Suprapubic skin (tissue), 4 donors: Measurements from ENCODE around the gene PCNT. TPM values are rescaled to one million over a fixed set of nuclear protein-coding genes. Genes with fewer than 3 reads are reported as not detected.

Experiments used
- DNase-seq, 2 donors: peaks; one replicate each; pipeline ENCODE4 v3.0.0-alpha.2; 2019; ENCODE audit warnings: low spot score in 2 of 2
- H3K27ac ChIP-seq: fragments of 200-600 bp; sonication (generic); one replicate; pipeline ENCODE4 v1.5.1; 2019
- H3K27me3 ChIP-seq: fragments of 200-600 bp; sonication (generic); one replicate; pipeline ENCODE4 v1.5.1; 2019
- H3K36me3 ChIP-seq: fragments of 200-600 bp; sonication (generic); one replicate; pipeline ENCODE4 v1.5.1; 2019
- H3K4me1 ChIP-seq: fragments of 200-600 bp; sonication (generic); one replicate; pipeline ENCODE4 v1.5.1; 2019
- H3K4me3 ChIP-seq: fragments of 200-600 bp; sonication (generic); one replicate; pipeline ENCODE4 v1.5.1; 2019; ENCODE audit warnings: mild to moderate bottlenecking
- H3K9me3 ChIP-seq: fragments of 200-600 bp; sonication (generic); one replicate; pipeline ENCODE4 v1.5.1; 2019
- EP300 ChIP-seq: sonication (generic); formaldehyde crosslinking; IDR thresholded peaks from one replicate; pipeline ENCODE4 v1.6.1; 2017; ENCODE audit warnings: antibody characterized with exemption
- POLR2A ChIP-seq, 2 donors: fragments of 450-650 bp; IDR thresholded peaks; one replicate each; pipeline ENCODE4 v1.6.1; 2017; ENCODE audit warnings: antibody characterized with exemption in 2 of 2, mild to moderate bottlenecking in 2 of 2, moderate library complexity in 2 of 2
- POLR2AphosphoS5 ChIP-seq, 3 donors: sonication (generic); formaldehyde crosslinking; IDR thresholded peaks; one replicate each; pipeline ENCODE4 v1.6.1; 2017; ENCODE audit warnings: antibody characterized with exemption in 3 of 3
- WGBS: methylation state at CpG from one replicate; pipeline ENCODE4 v1.1.5; 2018; 5-methylcytosine and 5-hydroxymethylcytosine counted together
- total RNA-seq, 4 donors: library from RNA; depleted of rRNA; stranded (reverse); fragments of >200 nt; gene quantifications; one replicate each; pipeline ENCODE4 v1.1.0, GENCODE V29; 2016
- TF ChIP-seq, protein P1 (sequence below), 2 donors: fragments of 200-600 bp in 1 of 2; fragments of 450-650 bp in 1 of 2; sonication (generic) in 1 of 2; IDR thresholded peaks; one replicate each; pipeline ENCODE4 v1.5.1; 2016 to 2019; ENCODE audit warnings: antibody characterized with exemption in 2 of 2, mild to moderate bottlenecking in 1 of 2, moderate library complexity in 1 of 2

The PCNT gene
- total RNA-seq, 4 donors from 2014 or later = 27.4 to 65.2 (median 47.0) TPM

DNA sequence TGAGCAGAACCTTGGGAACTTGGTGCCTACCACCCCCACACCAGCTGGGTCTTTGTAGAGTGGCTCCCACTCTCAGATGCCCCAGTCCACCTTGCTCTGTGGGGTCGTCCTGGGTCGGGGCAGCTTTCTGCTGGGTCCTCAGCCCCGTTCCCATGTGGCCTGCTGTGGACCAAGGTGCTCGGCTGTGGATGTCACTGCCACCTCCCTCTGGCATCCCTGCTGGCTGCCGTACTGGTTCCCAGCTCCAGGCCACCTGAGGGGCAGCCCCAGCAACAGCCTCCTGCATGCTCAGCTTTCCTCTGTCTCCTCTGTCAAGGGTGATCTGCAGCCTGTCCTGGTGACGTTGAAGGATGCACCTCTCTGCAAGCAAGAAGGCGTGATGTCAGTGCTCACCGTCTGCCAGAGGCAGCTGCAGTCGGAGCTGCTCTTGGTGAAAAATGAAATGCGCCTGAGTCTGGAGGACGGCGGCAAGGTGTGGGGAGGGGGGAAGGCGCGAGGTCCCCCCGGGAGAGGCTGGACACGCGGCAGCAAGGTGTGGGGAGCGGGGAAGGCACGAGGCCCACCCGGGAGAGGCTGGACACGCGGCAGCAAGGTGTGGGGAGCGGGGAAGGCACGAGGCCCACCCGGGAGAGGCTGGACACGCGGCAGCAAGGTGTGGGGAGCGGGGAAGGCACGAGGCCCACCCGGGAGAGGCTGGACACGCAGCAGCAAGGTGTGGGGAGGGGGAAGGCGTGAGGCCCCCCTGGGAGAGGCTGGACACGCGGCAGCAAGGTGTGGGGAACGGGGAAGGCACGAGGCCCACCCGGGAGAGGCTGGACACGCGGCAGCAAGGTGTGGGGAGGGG lies 88.8 kb downstream of the PCNT start:
- TF ChIP-seq POLR2A (IDR thresholded peaks at IDR 0.05) (no peak), POLR2AphosphoS5 (IDR thresholded peaks at IDR 0.05) (no peak), EP300 (no peak)
- TF ChIP-seq, protein P1, sequence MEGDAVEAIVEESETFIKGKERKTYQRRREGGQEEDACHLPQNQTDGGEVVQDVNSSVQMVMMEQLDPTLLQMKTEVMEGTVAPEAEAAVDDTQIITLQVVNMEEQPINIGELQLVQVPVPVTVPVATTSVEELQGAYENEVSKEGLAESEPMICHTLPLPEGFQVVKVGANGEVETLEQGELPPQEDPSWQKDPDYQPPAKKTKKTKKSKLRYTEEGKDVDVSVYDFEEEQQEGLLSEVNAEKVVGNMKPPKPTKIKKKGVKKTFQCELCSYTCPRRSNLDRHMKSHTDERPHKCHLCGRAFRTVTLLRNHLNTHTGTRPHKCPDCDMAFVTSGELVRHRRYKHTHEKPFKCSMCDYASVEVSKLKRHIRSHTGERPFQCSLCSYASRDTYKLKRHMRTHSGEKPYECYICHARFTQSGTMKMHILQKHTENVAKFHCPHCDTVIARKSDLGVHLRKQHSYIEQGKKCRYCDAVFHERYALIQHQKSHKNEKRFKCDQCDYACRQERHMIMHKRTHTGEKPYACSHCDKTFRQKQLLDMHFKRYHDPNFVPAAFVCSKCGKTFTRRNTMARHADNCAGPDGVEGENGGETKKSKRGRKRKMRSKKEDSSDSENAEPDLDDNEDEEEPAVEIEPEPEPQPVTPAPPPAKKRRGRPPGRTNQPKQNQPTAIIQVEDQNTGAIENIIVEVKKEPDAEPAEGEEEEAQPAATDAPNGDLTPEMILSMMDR (IDR thresholded peaks at IDR 0.05) = no peak
- Histone ChIP-seq H3K27me3 (no peaks in the 10 kb centered on the region), H3K9me3 (no peaks in the 10 kb centered on the region), H3K4me1 (no peaks in the 10 kb centered on the region), H3K36me3 (peaks cover 52% of the 10 kb centered on the region), H3K27ac (no peak overlapping the region), H3K4me3 (no peak overlapping the region)
- DNase-seq = peak in 1 of 2 donors; percentile 66
- 83% methylated on average over 38 of the region's 39 CpGs for WGBS

DNA sequence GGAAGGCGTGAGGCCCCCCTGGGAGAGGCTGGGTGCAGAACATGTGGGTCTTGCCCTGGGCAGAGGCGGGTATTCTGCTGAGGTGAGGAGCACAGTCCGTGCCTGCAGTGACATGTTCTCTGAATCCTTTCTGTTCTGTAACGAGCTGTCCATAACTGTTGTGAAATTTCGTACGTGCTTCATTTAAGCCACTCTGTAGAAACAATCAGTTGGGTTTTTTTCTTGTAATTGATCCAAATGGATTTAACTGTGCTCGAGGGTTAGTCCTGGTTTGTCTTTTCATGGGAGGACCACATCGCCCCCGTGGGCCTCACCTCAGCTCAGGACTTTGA lies 89.4 kb downstream of the PCNT start:
- Histone ChIP-seq H3K36me3 (peaks cover 55% of the 10 kb centered on the region), H3K4me3 (no peak overlapping the region), H3K4me1 (no peaks in the 10 kb centered on the region), H3K9me3 (no peaks in the 10 kb centered on the region), H3K27me3 (no peaks in the 10 kb centered on the region), H3K27ac (no peak overlapping the region)
- DNase-seq = no peak
- 72% methylated on average over 9 of the region's 9 CpGs for WGBS
- TF ChIP-seq, protein P1 (IDR thresholded peaks at IDR 0.05) = no peak
- TF ChIP-seq EP300 (no peak), POLR2AphosphoS5 (IDR thresholded peaks at IDR 0.05) (no peak), POLR2A (IDR thresholded peaks at IDR 0.05) (no peak)

DNA sequence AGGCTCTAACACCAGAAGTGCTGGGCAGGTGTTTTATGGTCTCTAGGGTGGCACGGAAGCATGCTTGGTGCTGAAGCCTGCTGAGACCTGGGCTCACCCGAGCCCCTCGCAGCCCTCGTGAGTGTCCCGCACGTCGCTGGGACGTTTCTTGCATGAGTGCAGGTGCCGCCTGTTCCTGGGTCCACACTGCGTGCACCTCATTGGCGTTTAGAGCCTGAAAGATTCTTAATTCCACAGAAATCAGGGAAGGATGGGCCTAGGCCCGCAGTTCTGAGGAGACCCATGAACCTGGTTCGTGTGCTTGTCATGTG lies 91.0 kb downstream of the PCNT start:
- TF ChIP-seq EP300 (no peak), POLR2AphosphoS5 (IDR thresholded peaks at IDR 0.05) (no peak), POLR2A (IDR thresholded peaks at IDR 0.05) (no peak)
- TF ChIP-seq, protein P1 (IDR thresholded peaks at IDR 0.05) = no peak
- peaks cover 62% of the 10 kb centered on the region for H3K36me3 ChIP-seq

DNA sequence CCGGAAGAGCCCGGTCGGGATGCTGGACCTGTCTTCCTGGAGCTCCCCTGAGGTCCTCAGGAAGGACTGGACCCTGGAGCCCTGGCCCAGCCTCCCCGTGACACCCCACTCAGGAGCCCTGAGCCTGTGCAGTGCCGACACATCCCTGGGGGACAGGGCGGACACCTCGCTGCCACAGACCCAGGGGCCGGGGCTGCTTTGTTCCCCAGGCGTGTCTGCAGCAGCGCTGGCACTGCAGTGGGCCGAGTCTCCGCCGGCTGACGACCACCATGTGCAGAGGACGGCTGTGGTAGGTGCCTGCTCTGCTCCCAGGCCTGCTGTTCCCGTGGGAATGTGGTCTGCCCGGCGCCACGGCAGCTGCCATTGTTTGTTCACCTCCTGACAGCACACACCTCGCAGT lies 92.6 kb downstream of the PCNT start:
- 94% methylated on average over 9 of the region's 20 CpGs for WGBS
- no peaks in the 10 kb centered on the region for H3K9me3 ChIP-seq
- no peaks in the 10 kb centered on the region for H3K27me3 ChIP-seq
- H3K27ac ChIP-seq = no peak overlapping the region
- no peaks in the 10 kb centered on the region for H3K4me1 ChIP-seq
- DNase-seq = no peak
- no peak for TF ChIP-seq POLR2A (IDR thresholded peaks at IDR 0.05)
- TF ChIP-seq EP300 = no peak
- TF ChIP-seq POLR2AphosphoS5 (IDR thresholded peaks at IDR 0.05) = no peak
- TF ChIP-seq, protein P1 (IDR thresholded peaks at IDR 0.05) = no peak
- peaks cover 60% of the 10 kb centered on the region for H3K36me3 ChIP-seq
- no peak overlapping the region for H3K4me3 ChIP-seq

More for the DNA sequence above, 91.0 kb downstream of the PCNT start:
- 97% methylated on average over 13 of the region's 13 CpGs for WGBS
- Histone ChIP-seq H3K27me3 (no peaks in the 10 kb centered on the region), H3K9me3 (no peaks in the 10 kb centered on the region), H3K4me3 (no peak overlapping the region), H3K27ac (no peak overlapping the region), H3K4me1 (no peaks in the 10 kb centered on the region)
- no peak for DNase-seq

DNA sequence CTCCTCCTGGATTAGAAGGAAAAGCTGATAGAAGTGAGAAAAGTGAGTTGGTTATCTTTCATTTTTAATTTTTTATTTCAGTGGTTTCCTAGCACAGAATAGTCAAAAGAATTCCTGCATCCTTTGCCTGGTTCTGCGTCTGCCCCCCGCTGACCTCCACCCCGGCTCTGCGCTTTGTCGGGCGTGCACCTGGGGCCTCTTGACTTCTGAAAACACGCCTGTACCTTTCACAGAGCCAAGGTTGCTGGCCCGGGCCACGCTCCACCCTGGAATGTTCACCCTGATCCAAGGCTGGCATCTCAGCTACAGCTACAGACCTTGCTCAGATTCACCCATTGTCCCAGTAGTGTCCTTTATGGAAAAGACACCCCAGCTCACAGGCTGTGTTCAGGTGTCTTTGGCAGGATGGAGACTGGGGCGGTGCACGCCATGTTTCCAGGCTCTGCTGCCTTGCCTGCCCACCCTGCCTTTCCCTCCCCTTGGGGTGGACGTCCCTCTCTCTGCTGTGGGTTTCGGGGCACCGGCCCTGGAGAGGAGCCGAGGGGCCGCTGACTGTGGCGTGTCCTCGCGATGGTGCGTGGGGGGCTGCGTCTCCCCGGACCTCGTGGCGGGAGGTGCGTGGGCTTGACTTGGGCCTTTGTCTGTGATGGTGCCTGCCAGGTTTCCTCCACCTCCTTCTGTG lies 94.5 kb downstream of the PCNT start:
- no peak overlapping the region for H3K4me3 ChIP-seq

More for the DNA sequence above, 94.5 kb downstream of the PCNT start:
- Histone ChIP-seq H3K27ac (no peak overlapping the region), H3K27me3 (no peaks in the 10 kb centered on the region), H3K4me1 (no peaks in the 10 kb centered on the region), H3K9me3 (no peaks in the 10 kb centered on the region), H3K36me3 (peaks cover 59% of the 10 kb centered on the region)
- 83% methylated on average over 24 of the region's 25 CpGs for WGBS
- TF ChIP-seq, protein P1 (IDR thresholded peaks at IDR 0.05) = no peak
- TF ChIP-seq EP300 (no peak), POLR2AphosphoS5 (IDR thresholded peaks at IDR 0.05) (no peak), POLR2A (IDR thresholded peaks at IDR 0.05) (no peak)
- DNase-seq = no peak
